Kidney epithelial cell (primary cell): ENCODE measurements around the gene AQP5. TPM values are rescaled to one million over a fixed set of nuclear protein-coding genes. Genes with fewer than 3 reads are reported as not detected.

ENCODE experiments used
- DNase-seq: peaks from one replicate; pipeline ENCODE4 v3.0.0-alpha.2; 2010; ENCODE audit warnings: low read depth
- H3K27me3 ChIP-seq: 2 replicates; pipeline ENCODE4 v1.6.0; 2011; ENCODE audit warnings: low read length; ENCODE audit not compliant: control insufficient read depth, insufficient read depth
- H3K36me3 ChIP-seq: 2 replicates; pipeline ENCODE4 v1.5.1; 2011; ENCODE audit warnings: low read length; ENCODE audit not compliant: control insufficient read depth, insufficient read depth
- H3K4me3 ChIP-seq: 2 replicates; pipeline ENCODE4 v1.5.1; 2011; ENCODE audit warnings: low read depth, mild to moderate bottlenecking, control low read depth, low read length
- CTCF ChIP-seq: IDR thresholded peaks from 2 replicates; pipeline ENCODE4 v1.5.1; 2011; ENCODE audit warnings: mild to moderate bottlenecking, moderate library complexity, low read length, control low read depth, inconsistent platforms; ENCODE audit not compliant: insufficient read depth, poor library complexity, severe bottlenecking
- total RNA-seq: library from RNA; depleted of rRNA; stranded (reverse); fragments of >200 nt; gene quantifications from 2 replicates; pipeline ENCODE4 v1.2.3, GENCODE V29; 2015

AQP5 gene
- total RNA-seq, 1 donor from 2014 or later, result not detected

- H3K36me3 ChIP-seq, result no peaks in the 10 kb centered on the region
- TF ChIP-seq CTCF, result no peak
These were observed 4.2 kb downstream of the AQP5 start for GRCh38 chr12:49965836-49966235.

GRCh38 chr12:49966511-49967041 lies 4.9 kb downstream of the AQP5 start:
- no peak for TF ChIP-seq CTCF
- Histone ChIP-seq H3K27me3 (peaks cover 49% of the 10 kb centered on the region), H3K36me3 (no peaks in the 10 kb centered on the region), H3K4me3 (no peak overlapping the region)
- no peak for DNase-seq

More at GRCh38 chr12:49965836-49966235, 4.2 kb downstream of the AQP5 start:
- Histone ChIP-seq H3K27me3 (peaks cover 55% of the 10 kb centered on the region), H3K4me3 (no peak overlapping the region)
- no peak for DNase-seq

GRCh38 chr12:49967042-49967776 lies 5.5 kb downstream of the AQP5 start:
- TF ChIP-seq CTCF, result peak; percentile 97
- peaks cover 45% of the 10 kb centered on the region for H3K27me3 ChIP-seq
- peak overlapping the region; percentile 9 for H3K4me3 ChIP-seq
- H3K36me3 ChIP-seq, result no peaks in the 10 kb centered on the region
- DNase-seq, result no peak

GRCh38 chr12:49967777-49968250 lies 6.1 kb downstream of the AQP5 start:
- Histone ChIP-seq H3K36me3 (no peaks in the 10 kb centered on the region), H3K27me3 (peaks cover 49% of the 10 kb centered on the region), H3K4me3 (no peak overlapping the region)
- no peak for TF ChIP-seq CTCF
- no peak for DNase-seq

- Histone ChIP-seq H3K27me3 (peaks cover 53% of the 10 kb centered on the region), H3K4me3 (no peak overlapping the region), H3K36me3 (no peaks in the 10 kb centered on the region)
- DNase-seq, result no peak
- TF ChIP-seq CTCF, result no peak
These were observed 6.8 kb downstream of the AQP5 start for GRCh38 chr12:49968471-49968870.
